HL-60/S4 treated with retinoic acid at 250 ng/mL for 4 days and 3 days (cell line): ENCODE data around the gene PRRT4.

Source experiments
- in situ Hi-C: fragments of 300-500 bp; cut with MboI; formaldehyde crosslinking; loops from 2 replicates; pipeline ENCODE4 v1.7.0; 2022; ENCODE audit warnings: low sequenced_read_pairs

Gene PRRT4

GRCh38 chr7:128396357-128396756 lies 34.9 kb upstream of the PRRT4 start:
- in situ Hi-C loops = no loop called here

- in situ Hi-C loops = no loop called here
Measured at GRCh38 chr7:128395748-128396147, 34.3 kb upstream of the PRRT4 start.

- in situ Hi-C loops = no loop called here
Measured at GRCh38 chr7:128394904-128395496, 33.5 kb upstream of the PRRT4 start.

GRCh38 chr7:128393526-128394330 lies 32.2 kb upstream of the PRRT4 start:
- in situ Hi-C loops = no loop called here

GRCh38 chr7:128392446-128393327 lies 31.2 kb upstream of the PRRT4 start:
- in situ Hi-C loops = no loop called here

GRCh38 chr7:128391805-128392204 lies 30.3 kb upstream of the PRRT4 start:
- in situ Hi-C loops = no loop called here

GRCh38 chr7:128390871-128391565 lies 29.5 kb upstream of the PRRT4 start:
- in situ Hi-C loops = no loop called here

GRCh38 chr7:128389618-128390329 lies 28.3 kb upstream of the PRRT4 start:
- in situ Hi-C loops = no loop called here

- in situ Hi-C loops = no loop called here
Measured at GRCh38 chr7:128389085-128389617, 27.7 kb upstream of the PRRT4 start.

- in situ Hi-C loops = no loop called here
Measured at GRCh38 chr7:128388145-128388485, 26.6 kb upstream of the PRRT4 start.

GRCh38 chr7:128387216-128388144 lies 26.0 kb upstream of the PRRT4 start:
- in situ Hi-C loops = no loop called here

- in situ Hi-C loops = no loop called here
Measured at GRCh38 chr7:128385988-128386925, 24.8 kb upstream of the PRRT4 start.

- in situ Hi-C loops = no loop called here
Measured at GRCh38 chr7:128384726-128385125, 23.2 kb upstream of the PRRT4 start.

- in situ Hi-C loops = no loop called here
Measured at GRCh38 chr7:128383776-128384175, 22.3 kb upstream of the PRRT4 start.

GRCh38 chr7:128381161-128381821 lies 19.8 kb upstream of the PRRT4 start:
- in situ Hi-C loops = no loop called here

GRCh38 chr7:128380483-128381106 lies 19.1 kb upstream of the PRRT4 start:
- in situ Hi-C loops = no loop called here

- in situ Hi-C loops = no loop called here
Measured at GRCh38 chr7:128379900-128380479, 18.5 kb upstream of the PRRT4 start.
